ENCODE measurements around the gene KCNS3.

DNA sequence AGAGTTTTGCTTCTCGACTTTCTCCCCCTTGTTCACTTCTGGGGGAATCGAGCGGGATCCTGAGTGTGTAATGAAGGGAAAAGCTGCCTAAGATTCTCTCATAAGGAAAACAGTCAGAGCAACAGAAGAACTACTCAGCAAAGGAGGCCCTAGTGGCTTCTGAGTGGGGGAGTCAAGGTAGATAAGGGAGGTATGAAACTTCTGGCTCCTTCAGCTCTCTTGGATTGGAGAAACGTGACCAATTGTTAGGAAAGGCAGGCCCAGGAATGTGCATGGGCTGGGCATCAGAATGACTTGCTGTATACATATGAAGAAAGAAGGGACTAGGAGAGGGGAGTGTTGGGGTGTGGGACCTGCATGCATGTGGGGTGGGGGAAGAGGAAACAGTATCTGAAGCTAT, 73.1 kb downstream of the KCNS3 start:
- TF ChIP-seq POLR2A (IDR thresholded peaks at IDR 0.05), result no peak
- TF ChIP-seq, protein P1, sequence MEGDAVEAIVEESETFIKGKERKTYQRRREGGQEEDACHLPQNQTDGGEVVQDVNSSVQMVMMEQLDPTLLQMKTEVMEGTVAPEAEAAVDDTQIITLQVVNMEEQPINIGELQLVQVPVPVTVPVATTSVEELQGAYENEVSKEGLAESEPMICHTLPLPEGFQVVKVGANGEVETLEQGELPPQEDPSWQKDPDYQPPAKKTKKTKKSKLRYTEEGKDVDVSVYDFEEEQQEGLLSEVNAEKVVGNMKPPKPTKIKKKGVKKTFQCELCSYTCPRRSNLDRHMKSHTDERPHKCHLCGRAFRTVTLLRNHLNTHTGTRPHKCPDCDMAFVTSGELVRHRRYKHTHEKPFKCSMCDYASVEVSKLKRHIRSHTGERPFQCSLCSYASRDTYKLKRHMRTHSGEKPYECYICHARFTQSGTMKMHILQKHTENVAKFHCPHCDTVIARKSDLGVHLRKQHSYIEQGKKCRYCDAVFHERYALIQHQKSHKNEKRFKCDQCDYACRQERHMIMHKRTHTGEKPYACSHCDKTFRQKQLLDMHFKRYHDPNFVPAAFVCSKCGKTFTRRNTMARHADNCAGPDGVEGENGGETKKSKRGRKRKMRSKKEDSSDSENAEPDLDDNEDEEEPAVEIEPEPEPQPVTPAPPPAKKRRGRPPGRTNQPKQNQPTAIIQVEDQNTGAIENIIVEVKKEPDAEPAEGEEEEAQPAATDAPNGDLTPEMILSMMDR (IDR thresholded peaks at IDR 0.05), result no peak
- no peak for TF ChIP-seq EP300 (IDR thresholded peaks at IDR 0.05; ENCODE audit: low read depth)
- no peak for TF ChIP-seq POLR2AphosphoS5 (IDR thresholded peaks at IDR 0.05)

Measured in transverse colon (tissue), 4 donors.